Measurements from ENCODE around the gene KIF17.

DNA sequence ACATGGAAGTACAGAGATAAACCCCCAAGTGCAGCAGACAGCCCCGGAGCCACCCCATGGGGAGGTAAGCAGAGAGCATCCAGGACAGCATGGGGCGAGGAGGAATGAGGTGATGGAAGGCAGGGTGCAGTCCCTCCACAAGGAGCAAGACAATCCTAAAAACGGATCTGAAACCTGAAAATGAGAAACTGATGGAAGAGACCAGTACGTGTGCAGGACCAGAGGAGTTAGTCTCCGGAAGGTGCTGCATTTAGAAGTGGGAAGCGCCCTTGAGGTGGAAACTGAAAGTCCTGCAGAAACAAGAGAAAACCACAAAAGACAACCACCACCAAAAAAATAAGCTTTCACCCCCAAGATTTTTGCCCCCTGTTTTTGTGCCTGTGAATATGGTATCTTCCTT, 39.2 kb downstream of the KIF17 start:
- TF ChIP-seq, protein P1, sequence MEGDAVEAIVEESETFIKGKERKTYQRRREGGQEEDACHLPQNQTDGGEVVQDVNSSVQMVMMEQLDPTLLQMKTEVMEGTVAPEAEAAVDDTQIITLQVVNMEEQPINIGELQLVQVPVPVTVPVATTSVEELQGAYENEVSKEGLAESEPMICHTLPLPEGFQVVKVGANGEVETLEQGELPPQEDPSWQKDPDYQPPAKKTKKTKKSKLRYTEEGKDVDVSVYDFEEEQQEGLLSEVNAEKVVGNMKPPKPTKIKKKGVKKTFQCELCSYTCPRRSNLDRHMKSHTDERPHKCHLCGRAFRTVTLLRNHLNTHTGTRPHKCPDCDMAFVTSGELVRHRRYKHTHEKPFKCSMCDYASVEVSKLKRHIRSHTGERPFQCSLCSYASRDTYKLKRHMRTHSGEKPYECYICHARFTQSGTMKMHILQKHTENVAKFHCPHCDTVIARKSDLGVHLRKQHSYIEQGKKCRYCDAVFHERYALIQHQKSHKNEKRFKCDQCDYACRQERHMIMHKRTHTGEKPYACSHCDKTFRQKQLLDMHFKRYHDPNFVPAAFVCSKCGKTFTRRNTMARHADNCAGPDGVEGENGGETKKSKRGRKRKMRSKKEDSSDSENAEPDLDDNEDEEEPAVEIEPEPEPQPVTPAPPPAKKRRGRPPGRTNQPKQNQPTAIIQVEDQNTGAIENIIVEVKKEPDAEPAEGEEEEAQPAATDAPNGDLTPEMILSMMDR (IDR thresholded peaks at IDR 0.05; ENCODE audit: low read depth, low read length, poor library complexity, severe bottlenecking) = no peak
- TF ChIP-seq EZH2phosphoT487 (IDR thresholded peaks at IDR 0.05; ENCODE audit: borderline replicate concordance, low read length) = no peak

Measured in DOHH2 (cell line).